Measurements from ENCODE around the gene MRPS21.

DNA sequence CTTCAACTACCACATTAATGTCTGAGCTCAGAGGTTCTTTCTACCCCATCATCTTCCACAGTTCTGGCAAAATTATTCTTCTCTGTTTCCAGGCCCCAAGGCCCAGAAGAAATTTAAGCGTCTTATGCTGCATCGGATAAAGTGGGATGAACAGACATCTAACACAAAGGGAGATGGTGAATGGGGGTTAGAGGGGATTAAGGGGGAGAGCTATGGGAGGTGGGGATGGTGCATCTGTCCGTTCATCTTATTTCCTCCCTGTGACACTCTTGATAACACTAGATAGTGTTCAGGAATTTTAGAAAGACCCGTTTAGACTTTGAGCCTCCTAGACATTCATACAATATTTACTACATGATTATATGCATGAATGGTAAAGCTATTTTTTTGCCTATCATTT is 52.7 kb downstream of the MRPS21 start:
- TF ChIP-seq, protein P1, sequence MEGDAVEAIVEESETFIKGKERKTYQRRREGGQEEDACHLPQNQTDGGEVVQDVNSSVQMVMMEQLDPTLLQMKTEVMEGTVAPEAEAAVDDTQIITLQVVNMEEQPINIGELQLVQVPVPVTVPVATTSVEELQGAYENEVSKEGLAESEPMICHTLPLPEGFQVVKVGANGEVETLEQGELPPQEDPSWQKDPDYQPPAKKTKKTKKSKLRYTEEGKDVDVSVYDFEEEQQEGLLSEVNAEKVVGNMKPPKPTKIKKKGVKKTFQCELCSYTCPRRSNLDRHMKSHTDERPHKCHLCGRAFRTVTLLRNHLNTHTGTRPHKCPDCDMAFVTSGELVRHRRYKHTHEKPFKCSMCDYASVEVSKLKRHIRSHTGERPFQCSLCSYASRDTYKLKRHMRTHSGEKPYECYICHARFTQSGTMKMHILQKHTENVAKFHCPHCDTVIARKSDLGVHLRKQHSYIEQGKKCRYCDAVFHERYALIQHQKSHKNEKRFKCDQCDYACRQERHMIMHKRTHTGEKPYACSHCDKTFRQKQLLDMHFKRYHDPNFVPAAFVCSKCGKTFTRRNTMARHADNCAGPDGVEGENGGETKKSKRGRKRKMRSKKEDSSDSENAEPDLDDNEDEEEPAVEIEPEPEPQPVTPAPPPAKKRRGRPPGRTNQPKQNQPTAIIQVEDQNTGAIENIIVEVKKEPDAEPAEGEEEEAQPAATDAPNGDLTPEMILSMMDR (IDR thresholded peaks at IDR 0.05) = no peak
- TF ChIP-seq POLR2A (IDR thresholded peaks at IDR 0.05) = no peak
